HS-27A (cell line): ENCODE measurements around the gene NUBP2.

ENCODE experiments used
- DNase-seq: peaks from one replicate; pipeline ENCODE4 v3.0.0-alpha.2; 2012; ENCODE audit warnings: low read depth, missing footprints

Gene NUBP2

DNA sequence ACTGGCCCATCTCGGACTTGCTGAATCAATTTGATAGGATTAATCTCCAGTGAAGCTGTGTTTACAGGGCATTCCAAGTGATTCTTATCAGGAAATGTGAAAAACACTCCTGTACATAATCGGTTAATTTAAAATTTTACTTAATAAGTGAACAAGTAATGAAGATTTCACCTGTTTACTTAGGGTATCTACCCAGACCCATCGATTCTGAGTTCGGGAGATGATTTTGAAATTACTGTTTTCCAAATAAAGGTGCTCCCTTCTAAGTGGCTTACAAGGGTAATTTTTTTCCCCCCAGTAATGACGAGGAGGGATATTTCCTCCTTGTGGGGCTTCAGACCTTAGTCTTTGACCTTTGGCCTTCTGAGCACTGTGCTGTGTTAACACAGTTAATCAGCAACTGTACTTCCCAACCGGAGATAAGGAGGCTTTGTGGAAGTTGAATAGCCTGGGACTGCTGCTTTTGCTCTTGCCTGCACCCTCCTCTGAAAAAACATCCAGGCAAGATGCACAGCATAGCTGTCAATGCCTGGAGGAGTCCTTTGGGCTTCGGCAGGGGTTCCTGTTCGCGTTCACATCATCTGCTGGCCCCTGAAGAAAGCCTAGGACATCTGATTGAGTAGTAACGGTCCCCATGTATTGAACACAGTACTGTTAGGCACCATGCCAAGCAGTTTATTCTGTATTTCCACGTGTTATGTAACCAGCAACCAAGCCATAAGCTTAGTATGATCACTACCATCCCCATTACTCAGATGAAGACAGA, 46.1 kb downstream of the NUBP2 start:
- no peak for DNase-seq

DNA sequence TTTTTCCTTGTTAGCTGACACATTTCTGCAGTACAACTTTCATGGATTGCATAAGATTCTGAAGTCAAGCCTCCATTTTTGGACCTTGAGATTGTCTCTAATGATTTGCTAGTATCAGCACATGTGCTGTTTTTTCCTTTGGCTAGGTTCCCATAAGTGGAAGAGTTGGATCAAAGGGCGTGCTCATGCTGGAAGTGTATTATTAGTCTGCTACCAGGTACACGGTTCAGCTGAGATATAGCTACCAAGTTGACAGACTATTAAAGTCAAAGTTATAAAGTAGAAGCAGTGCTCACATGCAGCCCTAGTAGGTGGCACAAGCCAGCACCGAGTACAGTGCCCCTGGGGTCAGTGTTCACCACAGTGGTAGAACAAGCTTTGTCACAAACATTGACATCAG, 47.5 kb downstream of the NUBP2 start:
- no peak for DNase-seq

DNA sequence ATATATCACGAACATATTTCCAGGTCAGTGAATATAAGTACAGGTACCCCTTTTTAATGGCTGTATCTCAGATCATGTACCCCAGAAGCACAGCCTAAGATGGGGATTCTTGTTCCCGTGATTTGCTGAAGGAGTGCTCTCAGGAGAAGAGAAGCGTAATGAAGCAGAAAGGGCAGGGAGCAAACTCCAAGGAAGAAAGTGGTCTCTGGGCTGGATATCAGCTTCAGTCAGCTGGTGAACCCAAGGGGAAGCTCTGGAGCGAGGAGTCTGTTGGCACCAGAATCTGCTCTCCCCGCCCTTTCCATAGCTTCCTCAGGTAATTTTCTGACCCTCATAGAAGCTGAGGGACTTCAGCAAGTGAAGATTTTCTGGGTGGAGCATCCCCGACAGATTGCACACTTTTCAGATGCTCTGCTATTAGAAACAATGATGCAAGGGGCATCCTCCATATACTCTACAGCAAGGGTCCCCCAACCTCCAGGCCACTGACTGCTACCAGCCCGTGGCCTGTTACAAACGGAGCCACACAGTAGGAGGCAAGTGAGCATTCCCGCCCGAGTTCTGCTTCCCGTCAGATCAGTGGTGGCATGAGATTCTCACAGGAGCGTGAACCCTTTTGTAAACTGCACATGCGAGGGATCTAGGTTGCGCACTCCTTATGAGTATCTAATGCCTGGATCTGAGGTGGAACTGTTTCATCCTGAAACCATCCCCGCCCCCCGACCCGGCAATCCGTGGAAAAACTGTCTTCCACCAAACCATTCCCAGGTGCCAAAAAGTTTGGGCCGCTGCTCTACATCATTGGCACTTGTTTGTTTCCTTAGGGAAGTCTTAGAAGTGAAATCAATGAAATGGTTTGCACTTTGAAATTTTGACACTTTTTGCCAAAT, 48.7 kb downstream of the NUBP2 start:
- no peak for DNase-seq

DNA sequence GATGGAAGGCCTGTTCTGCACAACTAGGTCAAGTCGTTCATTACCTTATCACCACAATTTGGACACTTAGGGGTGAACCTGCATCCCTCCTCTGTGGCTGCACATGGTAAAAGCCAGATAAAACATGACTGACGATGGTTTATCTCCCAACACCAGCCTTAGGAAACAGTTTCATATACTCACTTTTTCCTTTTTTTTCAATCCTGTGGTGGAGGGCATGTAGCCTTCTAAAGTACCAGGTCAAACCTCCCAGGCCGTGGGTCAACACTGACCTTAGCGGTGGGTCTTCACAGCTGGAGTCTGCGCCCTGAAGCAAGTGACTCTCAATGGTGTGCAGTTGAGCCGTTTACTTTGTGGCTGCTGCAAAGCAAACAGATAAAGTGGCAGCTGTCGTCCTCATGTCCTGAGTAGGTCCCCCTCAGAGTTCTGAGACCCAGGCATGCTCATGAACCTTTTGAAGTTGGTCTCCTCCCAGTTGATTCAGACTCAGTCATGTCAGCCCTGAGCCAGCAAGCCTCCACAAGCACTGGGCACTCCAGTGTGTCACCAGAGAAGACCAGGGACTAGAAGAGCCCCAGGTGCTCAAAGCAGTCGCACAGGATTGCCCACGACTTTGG, 50.2 kb downstream of the NUBP2 start:
- no peak for DNase-seq

DNA sequence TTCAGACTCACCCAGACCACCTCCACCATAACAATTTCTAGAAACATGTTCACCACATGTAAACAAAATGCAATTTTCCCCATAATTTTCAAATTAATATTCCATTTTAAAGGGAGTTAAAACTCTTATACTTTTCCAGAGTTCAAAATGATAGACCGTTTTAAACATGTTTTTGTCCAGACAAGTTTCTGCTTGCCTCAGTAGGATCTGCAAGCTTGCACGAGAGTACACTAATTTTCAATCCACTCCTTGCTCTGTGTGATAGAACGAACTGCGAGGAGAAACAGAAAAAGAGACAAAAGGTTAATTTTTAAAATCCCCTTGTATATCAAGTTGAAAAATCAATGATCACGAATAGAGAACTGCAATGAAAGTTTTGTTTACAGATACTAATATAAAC, 51.3 kb downstream of the NUBP2 start:
- DNase-seq, result no peak
